Uterus (tissue), 2 donors: ENCODE measurements around the gene KLHDC3.

Experiments
- POLR2A ChIP-seq, 2 donors: fragments of 450-650 bp; IDR thresholded peaks; one replicate each; pipeline ENCODE4 v1.6.1; 2016; ENCODE audit warnings: antibody characterized with exemption in 2 of 2, mild to moderate bottlenecking in 1 of 2, moderate library complexity in 1 of 2
- TF ChIP-seq, protein P1 (sequence below), 4 experiments: fragments of 200-600 bp in 2 of 4; fragments of 450-650 bp in 2 of 4; sonication (generic) in 2 of 4; IDR thresholded peaks; one replicate each; pipeline ENCODE4 v1.5.1; 2016 to 2019; ENCODE audit warnings: antibody characterized with exemption in 4 of 4, mild to moderate bottlenecking in 2 of 4, moderate library complexity in 1 of 4

DNA sequence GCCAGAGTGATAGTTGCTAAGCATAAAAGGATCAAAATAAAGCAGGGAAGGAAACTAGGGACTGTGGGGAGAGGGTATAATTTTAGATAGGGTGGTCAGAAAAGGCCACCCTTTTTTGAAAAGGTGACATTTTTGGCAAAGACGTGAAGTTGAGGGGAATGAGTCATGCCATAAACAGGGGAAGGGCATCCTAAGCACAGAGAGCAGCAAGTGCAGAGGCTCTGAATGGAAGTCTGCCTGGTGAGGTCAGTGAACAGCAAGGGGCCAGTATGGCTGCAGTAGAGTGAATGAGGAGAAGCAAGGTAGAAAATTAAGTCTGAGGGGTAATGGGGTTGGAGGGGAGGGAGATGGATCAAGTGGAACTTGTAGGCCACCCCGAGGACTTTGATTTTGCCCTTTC is 47.8 kb downstream of the KLHDC3 start:
- TF ChIP-seq, protein P1, sequence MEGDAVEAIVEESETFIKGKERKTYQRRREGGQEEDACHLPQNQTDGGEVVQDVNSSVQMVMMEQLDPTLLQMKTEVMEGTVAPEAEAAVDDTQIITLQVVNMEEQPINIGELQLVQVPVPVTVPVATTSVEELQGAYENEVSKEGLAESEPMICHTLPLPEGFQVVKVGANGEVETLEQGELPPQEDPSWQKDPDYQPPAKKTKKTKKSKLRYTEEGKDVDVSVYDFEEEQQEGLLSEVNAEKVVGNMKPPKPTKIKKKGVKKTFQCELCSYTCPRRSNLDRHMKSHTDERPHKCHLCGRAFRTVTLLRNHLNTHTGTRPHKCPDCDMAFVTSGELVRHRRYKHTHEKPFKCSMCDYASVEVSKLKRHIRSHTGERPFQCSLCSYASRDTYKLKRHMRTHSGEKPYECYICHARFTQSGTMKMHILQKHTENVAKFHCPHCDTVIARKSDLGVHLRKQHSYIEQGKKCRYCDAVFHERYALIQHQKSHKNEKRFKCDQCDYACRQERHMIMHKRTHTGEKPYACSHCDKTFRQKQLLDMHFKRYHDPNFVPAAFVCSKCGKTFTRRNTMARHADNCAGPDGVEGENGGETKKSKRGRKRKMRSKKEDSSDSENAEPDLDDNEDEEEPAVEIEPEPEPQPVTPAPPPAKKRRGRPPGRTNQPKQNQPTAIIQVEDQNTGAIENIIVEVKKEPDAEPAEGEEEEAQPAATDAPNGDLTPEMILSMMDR (IDR thresholded peaks at IDR 0.05) = no peak
- TF ChIP-seq POLR2A (IDR thresholded peaks at IDR 0.05) = no peak
